ENCODE data around the gene ZFHX3.

DNA sequence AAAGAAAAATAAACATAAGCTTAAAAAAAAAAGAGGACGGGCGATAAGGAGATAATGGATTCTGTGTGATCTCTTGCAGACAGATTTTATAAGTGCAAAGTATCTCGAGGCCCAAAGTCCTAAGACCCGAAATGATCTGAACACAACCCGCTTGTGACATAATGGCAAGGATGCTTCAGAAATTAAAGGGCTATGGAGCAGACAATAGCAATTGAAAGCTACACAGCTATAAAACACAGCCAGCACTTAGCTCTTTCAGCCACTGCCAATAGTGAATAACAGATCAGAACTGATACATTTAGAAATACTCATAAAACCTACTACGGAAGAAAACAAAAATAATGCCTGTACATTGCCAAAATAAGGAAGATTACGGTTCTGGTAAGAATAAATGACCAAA lies 117.5 kb downstream of the ZFHX3 start:
- TF ChIP-seq EZH2phosphoT487 (IDR thresholded peaks at IDR 0.05; ENCODE audit: insufficient read depth, low read depth): no peak
- TF ChIP-seq EZH2 (IDR thresholded peaks at IDR 0.05; ENCODE audit: insufficient read depth, poor library complexity, severe bottlenecking): no peak

Data from GM23248 (cell line).